ENCODE results near the gene CLIC3. TPM values are rescaled to one million over a fixed set of nuclear protein-coding genes. Genes with fewer than 3 reads are reported as not detected.

CLIC3 gene
- total RNA-seq, 6 experiments from 2014 or later: 0.37 to 0.51 TPM; not detected in 4

GRCh38 chr9:136973618-136974617 lies 22.4 kb downstream of the CLIC3 start:
- no CpG with 5 or more reads among the region's 29 CpGs for WGBS (ENCODE audit: insufficient coverage, low coverage, low lambda C conversion rate, missing lambda C conversion rate)
- intact Hi-C loops (cut with DNase I): no loop called here

GRCh38 chr9:136972743-136973142 lies 23.6 kb downstream of the CLIC3 start:
- no peak overlapping the region for H3K4me3 ChIP-seq
- H3K36me3 ChIP-seq: no peaks in the 10 kb centered on the region
- WGBS (ENCODE audit: insufficient coverage, low coverage, low lambda C conversion rate, missing lambda C conversion rate): 51% methylated on average over 10 of the region's 13 CpGs
- no peaks in the 10 kb centered on the region for H3K27me3 ChIP-seq
- no peaks in the 10 kb centered on the region for H3K4me1 ChIP-seq
- DNase-seq (no peak), ATAC-seq (no peak)
- H3K9me3 ChIP-seq: no peaks in the 10 kb centered on the region
- intact Hi-C loops (cut with DNase I): no loop called here
- no peak overlapping the region for H3K27ac ChIP-seq
- TF ChIP-seq CTCF (IDR thresholded peaks at IDR 0.05) (no peak), POLR2A (IDR thresholded peaks at IDR 0.05) (no peak)

More at GRCh38 chr9:136973618-136974617, 22.4 kb downstream of the CLIC3 start:
- ATAC-seq (no peak), DNase-seq (no peak)
- Histone ChIP-seq H3K9me3 (no peaks in the 10 kb centered on the region), H3K4me3 (no peak overlapping the region), H3K4me1 (no peaks in the 10 kb centered on the region), H3K36me3 (no peaks in the 10 kb centered on the region), H3K27me3 (no peaks in the 10 kb centered on the region), H3K27ac (no peak overlapping the region)
- TF ChIP-seq POLR2A (IDR thresholded peaks at IDR 0.05) (no peak), CTCF (IDR thresholded peaks at IDR 0.05) (no peak)

DNA sequence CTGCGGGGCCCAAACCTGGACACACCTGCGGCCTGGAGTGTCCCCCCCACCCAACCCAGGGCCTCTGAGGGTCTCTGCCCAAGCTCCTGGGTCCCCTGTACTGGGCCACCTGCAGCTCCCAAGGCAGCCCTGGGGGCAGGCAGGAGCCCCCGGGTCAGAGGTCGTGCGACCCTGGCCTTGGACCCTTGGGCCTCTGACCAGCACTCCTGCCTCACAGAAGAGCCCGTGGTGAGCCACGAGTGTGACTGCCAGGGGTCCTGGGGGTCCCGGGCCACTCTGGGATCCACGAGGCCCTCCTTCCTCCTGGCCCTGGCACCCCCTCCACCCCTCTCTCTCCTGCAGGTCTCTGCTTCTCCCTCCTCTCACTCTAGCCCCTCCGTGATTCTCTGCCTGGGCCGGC lies 24.0 kb downstream of the CLIC3 start:
- intact Hi-C loops (cut with DNase I): no loop called here

DNA sequence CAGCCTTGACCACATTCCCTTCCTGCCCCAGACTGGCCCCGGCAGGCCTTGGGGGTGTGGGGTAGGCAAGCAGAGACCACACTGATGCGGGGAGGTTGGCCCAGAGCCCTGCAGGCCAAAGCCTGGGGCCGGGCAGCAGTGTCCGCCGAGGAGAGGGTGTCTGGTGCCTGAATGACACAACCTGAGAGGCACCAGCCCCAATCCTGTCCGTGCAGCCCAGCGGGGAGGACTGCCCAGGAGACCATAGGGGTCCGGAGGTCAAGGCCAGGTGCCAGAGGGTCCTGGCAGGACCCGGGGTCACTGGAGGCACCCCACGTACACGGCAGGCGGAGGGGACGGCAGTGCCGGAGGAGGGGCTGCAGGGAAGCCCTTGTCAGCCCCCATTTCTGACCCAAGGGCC lies 24.6 kb downstream of the CLIC3 start:
- no peaks in the 10 kb centered on the region for H3K4me1 ChIP-seq
- intact Hi-C loops (cut with DNase I): no loop called here
- DNase-seq (no peak), ATAC-seq (no peak)
- H3K27me3 ChIP-seq: no peaks in the 10 kb centered on the region
- no peak overlapping the region for H3K27ac ChIP-seq
- H3K9me3 ChIP-seq: no peaks in the 10 kb centered on the region
- 69% methylated on average over 6 of the region's 14 CpGs for WGBS (ENCODE audit: insufficient coverage, low coverage, low lambda C conversion rate, missing lambda C conversion rate)
- no peaks in the 10 kb centered on the region for H3K36me3 ChIP-seq
- no peak overlapping the region for H3K4me3 ChIP-seq
- TF ChIP-seq POLR2A (IDR thresholded peaks at IDR 0.05) (no peak), CTCF (IDR thresholded peaks at IDR 0.05) (no peak)

More for the DNA sequence above, 24.0 kb downstream of the CLIC3 start:
- H3K27ac ChIP-seq: no peak overlapping the region
- H3K4me1 ChIP-seq: no peaks in the 10 kb centered on the region
- ATAC-seq (no peak), DNase-seq (no peak)
- H3K4me3 ChIP-seq: no peak overlapping the region
- H3K27me3 ChIP-seq: no peaks in the 10 kb centered on the region
- TF ChIP-seq POLR2A (IDR thresholded peaks at IDR 0.05): no peak
- TF ChIP-seq CTCF (IDR thresholded peaks at IDR 0.05): no peak
- no peaks in the 10 kb centered on the region for H3K9me3 ChIP-seq
- 100% methylated on average over 2 of the region's 11 CpGs for WGBS (ENCODE audit: insufficient coverage, low coverage, low lambda C conversion rate, missing lambda C conversion rate)
- no peaks in the 10 kb centered on the region for H3K36me3 ChIP-seq
